Activated CD4-positive, alpha-beta memory T cell treated with anti-CD3 and anti-CD28 coated beads for 36 hours (primary cell): Measurements from ENCODE around the gene SELENOF. TPM values are rescaled to one million over a fixed set of nuclear protein-coding genes. Genes with fewer than 3 reads are reported as not detected.

ENCODE experiments used
- CTCF ChIA-PET: fragments of 350-600 bp; sonication (Branson Sonifier 250); formaldehyde crosslinking; loops from one replicate; lab custom pipeline; 2021; ENCODE audit warnings: antibody characterized with exemption, inconsistent platforms; lab: Charles Lee
- POLR2A ChIA-PET: fragments of 350-600 bp; sonication (Branson Sonifier 250); formaldehyde crosslinking; loops from one replicate; lab custom pipeline; 2021; ENCODE audit warnings: antibody characterized with exemption; lab: Charles Lee
- DNase-seq: peaks from one replicate; pipeline ENCODE4 v3.0.0-alpha.2; 2020
- H3K27ac Mint-ChIP-seq: one replicate; pipeline ENCODE4 v1.8.0; 2021; ENCODE audit warnings: mixed read lengths
- H3K27me3 Mint-ChIP-seq: one replicate; pipeline ENCODE4 v1.8.0; 2021; ENCODE audit warnings: mixed read lengths
- H3K36me3 Mint-ChIP-seq: one replicate; pipeline ENCODE4 v1.8.0; 2021; ENCODE audit warnings: mixed read lengths
- H3K4me1 Mint-ChIP-seq: one replicate; pipeline ENCODE4 v1.8.0; 2021; ENCODE audit warnings: low read depth, mixed read lengths
- H3K4me3 Mint-ChIP-seq: one replicate; pipeline ENCODE4 v1.8.0; 2021; ENCODE audit warnings: mild to moderate bottlenecking, mixed read lengths
- H3K9me3 Mint-ChIP-seq: one replicate; pipeline ENCODE4 v1.8.0; 2021; ENCODE audit warnings: mixed read lengths
- intact Hi-C: fragments of 100-400 bp; cut with micrococcal nuclease; formaldehyde crosslinking; loops from one replicate; pipeline ENCODE4 v1.15.1; 2023
- total RNA-seq, 2 experiments: library from RNA; stranded (reverse); gene quantifications; one replicate each; pipeline ENCODE4 v1.2.3, GENCODE V29; 2021

The SELENOF gene
- total RNA-seq, 2 experiments from 2014 or later = 127 to 139 TPM

GRCh38 chr1:86939406-86939805, 25.5 kb upstream of the SELENOF start:
- no peak overlapping the region for H3K4me3 Mint-ChIP-seq
- no peaks in the 10 kb centered on the region for H3K27me3 Mint-ChIP-seq
- no peaks in the 10 kb centered on the region for H3K9me3 Mint-ChIP-seq
- H3K4me1 Mint-ChIP-seq = peaks cover 7% of the 10 kb centered on the region
- H3K27ac Mint-ChIP-seq = no peak overlapping the region
- no peak for DNase-seq
- no peaks in the 10 kb centered on the region for H3K36me3 Mint-ChIP-seq
- CTCF ChIA-PET = no interaction called here
- intact Hi-C loops = no loop called here
- POLR2A ChIA-PET = no interaction called here

GRCh38 chr1:86938855-86939254, 24.9 kb upstream of the SELENOF start:
- CTCF ChIA-PET = no interaction called here
- intact Hi-C loops = no loop called here
- POLR2A ChIA-PET = no interaction called here
- Mint-ChIP-seq H3K36me3 (no peaks in the 10 kb centered on the region), H3K27ac (no peak overlapping the region), H3K9me3 (no peaks in the 10 kb centered on the region), H3K27me3 (no peaks in the 10 kb centered on the region), H3K4me1 (peaks cover 13% of the 10 kb centered on the region), H3K4me3 (no peak overlapping the region)
- no peak for DNase-seq

GRCh38 chr1:86938450-86938849, 24.5 kb upstream of the SELENOF start:
- peaks cover 17% of the 10 kb centered on the region for H3K4me1 Mint-ChIP-seq
- DNase-seq = no peak

GRCh38 chr1:86933562-86934377, 19.8 kb upstream of the SELENOF start:
- no peak for DNase-seq
- no peak overlapping the region for H3K4me3 Mint-ChIP-seq
- CTCF ChIA-PET = no interaction called here
- H3K27ac Mint-ChIP-seq = no peak overlapping the region
- no peaks in the 10 kb centered on the region for H3K9me3 Mint-ChIP-seq
- intact Hi-C loops = no loop called here
- H3K36me3 Mint-ChIP-seq = no peaks in the 10 kb centered on the region
- POLR2A ChIA-PET = no interaction called here
- no peaks in the 10 kb centered on the region for H3K27me3 Mint-ChIP-seq
- H3K4me1 Mint-ChIP-seq = peaks cover 24% of the 10 kb centered on the region

More at GRCh38 chr1:86938450-86938849, 24.5 kb upstream of the SELENOF start:
- intact Hi-C loops = no loop called here
- H3K27ac Mint-ChIP-seq = no peak overlapping the region
- ChIA-PET CTCF (no interaction called here), POLR2A (no interaction called here)
- H3K9me3 Mint-ChIP-seq = no peaks in the 10 kb centered on the region
- no peaks in the 10 kb centered on the region for H3K36me3 Mint-ChIP-seq
- no peak overlapping the region for H3K4me3 Mint-ChIP-seq
- no peaks in the 10 kb centered on the region for H3K27me3 Mint-ChIP-seq

- intact Hi-C loops = no loop called here
These were observed 19.1 kb upstream of the SELENOF start for GRCh38 chr1:86933051-86933450.

GRCh38 chr1:86928819-86929218, 14.9 kb upstream of the SELENOF start:
- POLR2A ChIA-PET = no interaction called here
- CTCF ChIA-PET = no interaction called here
- peaks cover 27% of the 10 kb centered on the region for H3K4me1 Mint-ChIP-seq
- H3K4me3 Mint-ChIP-seq = no peak overlapping the region
- no peaks in the 10 kb centered on the region for H3K27me3 Mint-ChIP-seq
- peaks cover 17% of the 10 kb centered on the region for H3K9me3 Mint-ChIP-seq
- H3K36me3 Mint-ChIP-seq = peaks cover 14% of the 10 kb centered on the region
- no peak overlapping the region for H3K27ac Mint-ChIP-seq
- no peak for DNase-seq
- intact Hi-C loops = no loop called here

More at GRCh38 chr1:86933051-86933450, 19.1 kb upstream of the SELENOF start:
- Mint-ChIP-seq H3K9me3 (no peaks in the 10 kb centered on the region), H3K4me3 (no peak overlapping the region), H3K27ac (no peak overlapping the region), H3K36me3 (no peaks in the 10 kb centered on the region), H3K4me1 (peaks cover 20% of the 10 kb centered on the region), H3K27me3 (no peaks in the 10 kb centered on the region)
- ChIA-PET POLR2A (no interaction called here), CTCF (no interaction called here)
- no peak for DNase-seq

- no peaks in the 10 kb centered on the region for H3K27me3 Mint-ChIP-seq
- H3K36me3 Mint-ChIP-seq = peaks cover 24% of the 10 kb centered on the region
- H3K4me3 Mint-ChIP-seq = no peak overlapping the region
- H3K9me3 Mint-ChIP-seq = peaks cover 33% of the 10 kb centered on the region
- POLR2A ChIA-PET = no interaction called here
- H3K4me1 Mint-ChIP-seq = peaks cover 19% of the 10 kb centered on the region
- no peak overlapping the region for H3K27ac Mint-ChIP-seq
- no peak for DNase-seq
- intact Hi-C loops = no loop called here
- CTCF ChIA-PET = no interaction called here
These were observed 13.0 kb upstream of the SELENOF start for GRCh38 chr1:86926883-86927282.

GRCh38 chr1:86925742-86926141, 11.8 kb upstream of the SELENOF start:
- intact Hi-C loops = no loop called here
- ChIA-PET POLR2A (no interaction called here), CTCF (no interaction called here)
- no peaks in the 10 kb centered on the region for H3K27me3 Mint-ChIP-seq
- no peak overlapping the region for H3K27ac Mint-ChIP-seq
- peaks cover 19% of the 10 kb centered on the region for H3K4me1 Mint-ChIP-seq
- no peak overlapping the region for H3K4me3 Mint-ChIP-seq
- H3K9me3 Mint-ChIP-seq = peaks cover 37% of the 10 kb centered on the region
- H3K36me3 Mint-ChIP-seq = peaks cover 24% of the 10 kb centered on the region
- DNase-seq = no peak

- intact Hi-C loops = no loop called here
- no peak overlapping the region for H3K4me3 Mint-ChIP-seq
- H3K9me3 Mint-ChIP-seq = peaks cover 37% of the 10 kb centered on the region
- DNase-seq = no peak
- POLR2A ChIA-PET = no interaction called here
- no peak overlapping the region for H3K27ac Mint-ChIP-seq
- CTCF ChIA-PET = no interaction called here
- peaks cover 19% of the 10 kb centered on the region for H3K4me1 Mint-ChIP-seq
- peaks cover 26% of the 10 kb centered on the region for H3K36me3 Mint-ChIP-seq
- no peaks in the 10 kb centered on the region for H3K27me3 Mint-ChIP-seq
These were observed 10.5 kb upstream of the SELENOF start for GRCh38 chr1:86924324-86924960.

- intact Hi-C loops = no loop called here
- ChIA-PET POLR2A (no interaction called here), CTCF (no interaction called here)
- peaks cover 37% of the 10 kb centered on the region for H3K9me3 Mint-ChIP-seq
- no peak overlapping the region for H3K4me3 Mint-ChIP-seq
- H3K4me1 Mint-ChIP-seq = peaks cover 15% of the 10 kb centered on the region
- no peak overlapping the region for H3K27ac Mint-ChIP-seq
- H3K36me3 Mint-ChIP-seq = peaks cover 26% of the 10 kb centered on the region
- DNase-seq = no peak
- no peaks in the 10 kb centered on the region for H3K27me3 Mint-ChIP-seq
These were observed 8.5 kb upstream of the SELENOF start for GRCh38 chr1:86922445-86922844.

- peaks cover 18% of the 10 kb centered on the region for H3K4me1 Mint-ChIP-seq
- peaks cover 2% of the 10 kb centered on the region for H3K9me3 Mint-ChIP-seq
- no peak overlapping the region for H3K4me3 Mint-ChIP-seq
- no peak for DNase-seq
- ChIA-PET POLR2A (no interaction called here), CTCF (interaction anchor here (6.2 kb wide), 1 partner anchor 167 kb away, joined by 37 read pairs; no protein-coding TSS in a partner anchor)
- no peak overlapping the region for H3K27ac Mint-ChIP-seq
- peaks cover 4% of the 10 kb centered on the region for H3K36me3 Mint-ChIP-seq
- no peaks in the 10 kb centered on the region for H3K27me3 Mint-ChIP-seq
- intact Hi-C loops = loop anchor here (5.0 kb wide), 1 partner anchor 141 kb away; no protein-coding TSS in a partner anchor
These were observed 2.8 kb upstream of the SELENOF start for GRCh38 chr1:86916752-86917151.

GRCh38 chr1:86915737-86916235, 1.9 kb upstream of the SELENOF start:
- Mint-ChIP-seq H3K9me3 (no peaks in the 10 kb centered on the region), H3K27ac (no peak overlapping the region), H3K4me1 (peaks cover 26% of the 10 kb centered on the region), H3K4me3 (no peak overlapping the region), H3K36me3 (peaks cover 7% of the 10 kb centered on the region), H3K27me3 (no peaks in the 10 kb centered on the region)
- no peak for DNase-seq
- intact Hi-C loops = loop anchor here (2.0 to 5.0 kb wide), 4 partner anchors 49 to 1975 kb away; partner anchors contain the start of genes GTF2B and ZNHIT6
- CTCF ChIA-PET = interaction anchor here (1.4 to 6.2 kb wide), 3 partner anchors 82 to 211 kb away, joined by 6 to 37 read pairs (median 27); partner anchors contain the start of gene SH3GLB1
- POLR2A ChIA-PET = interaction anchor here (0.8 to 2.3 kb wide), 6 partner anchors 18 to 211 kb away, joined by 3 to 20 read pairs (median 4); partner anchors contain the start of gene SH3GLB1
